ENCODE results near the gene PID1.

DNA sequence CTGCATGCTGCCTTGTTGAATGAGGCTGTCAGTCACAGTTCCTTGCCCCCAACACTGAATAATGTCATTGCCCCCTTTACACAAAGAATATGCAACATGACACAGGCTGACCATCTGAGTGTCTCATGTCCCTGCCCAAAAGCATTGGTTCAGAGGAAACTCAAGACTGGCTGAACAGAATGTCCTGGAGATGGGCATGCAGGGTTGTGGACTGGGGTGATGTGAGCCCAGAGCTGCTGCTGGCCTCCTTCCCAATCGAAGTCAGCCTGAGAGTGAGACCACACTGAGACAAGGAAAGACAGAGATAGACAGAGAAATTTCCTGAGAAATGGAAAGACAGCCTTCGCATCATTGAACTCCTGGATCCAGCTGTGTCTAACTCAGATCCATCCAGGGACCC, 110.1 kb downstream of the PID1 start:
- TF ChIP-seq, protein P1, sequence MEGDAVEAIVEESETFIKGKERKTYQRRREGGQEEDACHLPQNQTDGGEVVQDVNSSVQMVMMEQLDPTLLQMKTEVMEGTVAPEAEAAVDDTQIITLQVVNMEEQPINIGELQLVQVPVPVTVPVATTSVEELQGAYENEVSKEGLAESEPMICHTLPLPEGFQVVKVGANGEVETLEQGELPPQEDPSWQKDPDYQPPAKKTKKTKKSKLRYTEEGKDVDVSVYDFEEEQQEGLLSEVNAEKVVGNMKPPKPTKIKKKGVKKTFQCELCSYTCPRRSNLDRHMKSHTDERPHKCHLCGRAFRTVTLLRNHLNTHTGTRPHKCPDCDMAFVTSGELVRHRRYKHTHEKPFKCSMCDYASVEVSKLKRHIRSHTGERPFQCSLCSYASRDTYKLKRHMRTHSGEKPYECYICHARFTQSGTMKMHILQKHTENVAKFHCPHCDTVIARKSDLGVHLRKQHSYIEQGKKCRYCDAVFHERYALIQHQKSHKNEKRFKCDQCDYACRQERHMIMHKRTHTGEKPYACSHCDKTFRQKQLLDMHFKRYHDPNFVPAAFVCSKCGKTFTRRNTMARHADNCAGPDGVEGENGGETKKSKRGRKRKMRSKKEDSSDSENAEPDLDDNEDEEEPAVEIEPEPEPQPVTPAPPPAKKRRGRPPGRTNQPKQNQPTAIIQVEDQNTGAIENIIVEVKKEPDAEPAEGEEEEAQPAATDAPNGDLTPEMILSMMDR (IDR thresholded peaks at IDR 0.05): no peak
- no peak for TF ChIP-seq MYBL2 (CRISPR knock-in tag; IDR thresholded peaks at IDR 0.05)
